HepG2 (cell line): Measurements from ENCODE around the gene FIZ1. TPM values are rescaled to one million over a fixed set of nuclear protein-coding genes. Genes with fewer than 3 reads are reported as not detected.
A peak's percentile ranks its signal among the peaks of the same experiment; 100 is the strongest.

ENCODE experiments used
- ARID4A ChIP-seq: sonication (generic); formaldehyde crosslinking; IDR thresholded peaks from 2 replicates; pipeline ENCODE4 v1.5.0; 2020; ENCODE audit warnings: mild to moderate bottlenecking, missing genetic modification reagents, borderline replicate concordance
- MAX ChIP-seq: IDR thresholded peaks from 2 replicates; pipeline ENCODE4 v1.6.1; 2012; ENCODE audit warnings: inconsistent platforms
- MTA1 ChIP-seq: sonication (generic); formaldehyde crosslinking; IDR thresholded peaks from 2 replicates; pipeline ENCODE4 v1.4.0; 2020; ENCODE audit warnings: missing genetic modification reagents, mild to moderate bottlenecking, borderline replicate concordance
- NONO ChIP-seq, 2 experiments: fragments of 450-650 bp in 1 of 2; sonication (generic) in 1 of 2; formaldehyde crosslinking in 1 of 2; IDR thresholded peaks in 1 of 2; conservative IDR thresholded peaks in 1 of 2; 2 replicates each; pipeline versions ENCODE4 v1.6.1 to v1.8.0; 2017 to 2022; ENCODE audit warnings: mild to moderate bottlenecking in 1 of 2, missing genetic modification reagents in 1 of 2, moderate library complexity in 1 of 2
- NR2C2 ChIP-seq: sonication (generic); formaldehyde crosslinking; IDR thresholded peaks from 2 replicates; pipeline ENCODE4 v1.4.0; 2020; ENCODE audit warnings: missing genetic modification reagents, mild to moderate bottlenecking, moderate library complexity, borderline replicate concordance
- SP4 ChIP-seq: sonication (generic); formaldehyde crosslinking; IDR thresholded peaks from 2 replicates; pipeline ENCODE4 v1.8.1; 2023; ENCODE audit warnings: mild to moderate bottlenecking, missing genetic modification reagents
- ZBTB38 ChIP-seq: sonication (generic); formaldehyde crosslinking; IDR thresholded peaks from 2 replicates; pipeline ENCODE4 v1.5.1; 2020; ENCODE audit warnings: mild to moderate bottlenecking, missing genetic modification reagents
- ZFX ChIP-seq: sonication (generic); formaldehyde crosslinking; IDR thresholded peaks from 2 replicates; pipeline ENCODE4 v1.4.0; 2020; ENCODE audit warnings: mild to moderate bottlenecking, low read depth, missing genetic modification reagents, moderate library complexity
- ZNF318 ChIP-seq: sonication (generic); formaldehyde crosslinking; IDR thresholded peaks from 2 replicates; pipeline ENCODE4 v1.4.0; 2020; ENCODE audit warnings: mild to moderate bottlenecking, missing genetic modification reagents
- ZNF530 ChIP-seq: sonication (generic); formaldehyde crosslinking; IDR thresholded peaks from 2 replicates; pipeline ENCODE4 v1.5.0; 2020; ENCODE audit warnings: low read depth, mild to moderate bottlenecking, missing genetic modification reagents
- ZNF598 ChIP-seq: sonication (generic); formaldehyde crosslinking; IDR thresholded peaks from 2 replicates; pipeline ENCODE4 v1.5.1; 2020; ENCODE audit warnings: mild to moderate bottlenecking, missing genetic modification reagents, borderline replicate concordance
- polyA plus RNA-seq, 8 experiments: library from polyadenylated mRNA; depleted of rRNA in 3 of 8; stranded (reverse) in 7 of 8; unstranded in 1 of 8; fragments of >200 nt; fragmentation: Illumina TruSeq in 4 of 8; extraction: Trizol in 4 of 8; gene quantifications; 2 replicates each; pipeline versions ENCODE4 v1.2.1 to v1.2.3, GENCODE V29; 2011 to 2016; ENCODE audit warnings: low read depth in 4 of 8, missing spikeins in 1 of 8, mixed read lengths in 1 of 8; ENCODE audit not compliant: insufficient read depth in 1 of 8
- total RNA-seq, 5 experiments: library from RNA; depleted of rRNA; stranded (reverse); fragments of >200 nt; fragmentation: Illumina TruSeq; extraction: Trizol; gene quantifications; 2 replicates each; pipeline ENCODE4 v1.2.3, GENCODE V29; 2016; ENCODE audit warnings: low read depth in 1 of 5
- TF ChIP-seq, protein P1 (sequence below): sonication (generic); formaldehyde crosslinking; IDR thresholded peaks from 2 replicates; pipeline ENCODE4 v1.4.0; 2020; ENCODE audit warnings: low read depth, mild to moderate bottlenecking, missing genetic modification reagents

The FIZ1 gene
- total and polyA plus RNA-seq, 2 of the 13 experiments (the other 11 are each of a cell fraction or from before 2014, with no cell fraction given) = 3.6 to 5.9 TPM

- TF ChIP-seq ZNF318 (CRISPR knock-in tag) (0 out of 2 replicates have a peak, but pooled peaks have one; percentile 25), ZNF598 (CRISPR knock-in tag) (peak; percentile 52; the same call in 1 of the 2 replicates), MAX (peak; percentile 39; the same call in 1 of the 2 replicates), ZNF530 (CRISPR knock-in tag) (no peak), ZFX (CRISPR knock-in tag) (peak; percentile 82), ARID4A (peak; percentile 14; the same call in 1 of the 2 replicates), MTA1 (0 out of 2 replicates have a peak, but pooled peaks have one; percentile 37), ZBTB38 (CRISPR knock-in tag) (0 out of 2 replicates have a peak, but pooled peaks have one; percentile 20), SP4 (CRISPR knock-in tag) (peak; percentile 89), NONO (IDR thresholded peaks at IDR 0.05) (no peak), NONO (CRISPR knock-in tag; conservative IDR thresholded peaks at IDR 0.05) (0 out of 2 replicates have a peak, but pooled peaks have one; percentile 53), NR2C2 (CRISPR knock-in tag) (peak; percentile 31; the same call in 1 of the 2 replicates)
- TF ChIP-seq, protein P1, sequence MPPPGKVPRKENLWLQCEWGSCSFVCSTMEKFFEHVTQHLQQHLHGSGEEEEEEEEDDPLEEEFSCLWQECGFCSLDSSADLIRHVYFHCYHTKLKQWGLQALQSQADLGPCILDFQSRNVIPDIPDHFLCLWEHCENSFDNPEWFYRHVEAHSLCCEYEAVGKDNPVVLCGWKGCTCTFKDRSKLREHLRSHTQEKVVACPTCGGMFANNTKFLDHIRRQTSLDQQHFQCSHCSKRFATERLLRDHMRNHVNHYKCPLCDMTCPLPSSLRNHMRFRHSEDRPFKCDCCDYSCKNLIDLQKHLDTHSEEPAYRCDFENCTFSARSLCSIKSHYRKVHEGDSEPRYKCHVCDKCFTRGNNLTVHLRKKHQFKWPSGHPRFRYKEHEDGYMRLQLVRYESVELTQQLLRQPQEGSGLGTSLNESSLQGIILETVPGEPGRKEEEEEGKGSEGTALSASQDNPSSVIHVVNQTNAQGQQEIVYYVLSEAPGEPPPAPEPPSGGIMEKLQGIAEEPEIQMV (CRISPR knock-in tag) = no peak
These were observed 25.0 kb upstream of the FIZ1 start, which contains the start of gene ZNF784 (continued) for GRCh38 chr19:55624109-55625003.
